H54 (cell line): ENCODE results near the gene CBX4.

Experiments used
- DNase-seq: peaks from one replicate; pipeline ENCODE4 v3.0.0; 2011; ENCODE audit warnings: low spot score, mixed read lengths; ENCODE audit not compliant: insufficient read length
- FAIRE-seq: peaks from 3 replicates; lab custom pipeline; 2011; peaks lifted over from hg19 to GRCh38; lab: Jason Lieb, UNC
- POLR2A ChIP-seq: IDR thresholded peaks from 2 replicates; pipeline ENCODE4 v1.6.1; 2011; ENCODE audit warnings: low read depth, mild to moderate bottlenecking, low read length

CBX4 gene

GRCh38 chr17:79852748-79853147 is 13.5 kb upstream of the CBX4 start:
- no peak for TF ChIP-seq POLR2A
- no peak for DNase-seq
- no peak for FAIRE-seq

DNA sequence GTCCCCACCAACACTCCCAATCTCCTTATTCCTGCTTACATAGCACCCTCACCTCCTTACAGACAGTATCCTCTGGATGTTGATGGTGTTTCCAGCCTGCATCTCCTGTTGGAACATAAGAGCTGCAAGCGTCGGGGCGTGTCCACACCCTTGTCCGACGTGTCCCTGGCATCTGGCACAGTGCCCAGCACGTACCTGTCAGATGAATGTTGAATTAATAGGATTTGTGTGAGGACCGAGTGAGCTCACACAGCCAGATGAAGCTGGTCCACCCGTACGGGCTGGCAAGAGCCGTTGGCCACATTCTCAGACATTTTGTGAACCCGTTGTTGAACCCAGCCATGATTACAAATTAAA is 12.2 kb upstream of the CBX4 start:
- no peak for TF ChIP-seq POLR2A
- no peak for FAIRE-seq

GRCh38 chr17:79850571-79851460 is 11.6 kb upstream of the CBX4 start:
- DNase-seq = peak; percentile 99

More for the DNA sequence above, 12.2 kb upstream of the CBX4 start:
- no peak for DNase-seq

GRCh38 chr17:79849953-79850352 is 10.7 kb upstream of the CBX4 start:
- no peak for FAIRE-seq
- DNase-seq = no peak
- TF ChIP-seq POLR2A = no peak

More at GRCh38 chr17:79850571-79851460, 11.6 kb upstream of the CBX4 start:
- no peak for FAIRE-seq
- no peak for TF ChIP-seq POLR2A

DNA sequence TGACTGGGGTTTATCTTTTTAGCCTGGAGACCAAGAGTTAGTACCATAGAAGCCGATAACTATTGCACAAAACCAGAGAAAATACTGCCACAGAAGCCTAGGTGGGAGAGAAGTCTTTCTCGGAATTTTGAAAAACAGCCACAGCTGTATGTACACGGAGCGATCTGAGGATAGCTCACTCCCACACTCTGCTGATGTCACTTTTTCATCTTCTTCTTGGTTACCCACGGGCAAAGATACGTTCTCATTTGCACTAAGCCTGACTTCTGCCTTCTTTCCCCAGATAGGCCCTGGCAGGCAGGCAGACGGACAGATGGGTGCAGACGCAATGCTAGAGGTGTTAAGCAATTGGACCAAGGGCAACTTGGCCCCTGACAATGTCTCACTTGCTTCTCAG is 9.1 kb upstream of the CBX4 start:
- FAIRE-seq = no peak
- DNase-seq = no peak
- TF ChIP-seq POLR2A = no peak

DNA sequence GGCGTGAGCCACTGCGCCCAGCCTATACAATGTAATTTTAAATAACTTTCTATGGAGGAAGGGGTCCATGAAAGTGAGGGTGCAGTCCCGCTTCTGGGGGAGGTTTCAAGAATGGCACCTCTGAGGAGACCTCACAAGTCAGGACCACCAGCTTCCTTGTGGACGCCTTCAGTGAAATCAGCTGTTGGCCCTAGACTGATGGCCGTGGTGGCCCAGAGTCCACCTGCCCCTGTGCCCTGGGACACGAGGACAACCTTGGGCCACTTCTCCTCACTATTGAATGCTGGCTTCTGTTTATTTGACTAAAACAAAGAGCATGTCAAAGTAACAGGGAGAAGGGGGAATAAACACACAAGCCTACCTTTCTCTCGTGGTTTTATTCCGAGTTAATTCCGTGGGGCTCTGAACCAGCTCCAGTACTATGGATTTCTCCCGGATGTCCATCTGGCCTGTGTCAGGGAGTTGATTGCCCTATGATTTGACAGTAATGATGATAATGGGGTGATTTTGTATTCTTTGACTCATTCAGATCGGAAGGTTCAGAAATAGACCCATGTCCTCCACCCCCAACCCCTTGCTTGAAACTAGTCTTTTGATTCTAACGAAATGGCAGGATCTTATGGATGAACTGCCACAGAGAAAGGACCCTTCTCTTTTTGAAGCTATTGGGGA is 8.6 kb upstream of the CBX4 start:
- DNase-seq = no peak
- no peak for TF ChIP-seq POLR2A
- FAIRE-seq = no peak

- no peak for FAIRE-seq
- TF ChIP-seq POLR2A = no peak
- DNase-seq = peak; percentile 62
Observed at GRCh38 chr17:79845601-79845949, 6.3 kb upstream of the CBX4 start.

DNA sequence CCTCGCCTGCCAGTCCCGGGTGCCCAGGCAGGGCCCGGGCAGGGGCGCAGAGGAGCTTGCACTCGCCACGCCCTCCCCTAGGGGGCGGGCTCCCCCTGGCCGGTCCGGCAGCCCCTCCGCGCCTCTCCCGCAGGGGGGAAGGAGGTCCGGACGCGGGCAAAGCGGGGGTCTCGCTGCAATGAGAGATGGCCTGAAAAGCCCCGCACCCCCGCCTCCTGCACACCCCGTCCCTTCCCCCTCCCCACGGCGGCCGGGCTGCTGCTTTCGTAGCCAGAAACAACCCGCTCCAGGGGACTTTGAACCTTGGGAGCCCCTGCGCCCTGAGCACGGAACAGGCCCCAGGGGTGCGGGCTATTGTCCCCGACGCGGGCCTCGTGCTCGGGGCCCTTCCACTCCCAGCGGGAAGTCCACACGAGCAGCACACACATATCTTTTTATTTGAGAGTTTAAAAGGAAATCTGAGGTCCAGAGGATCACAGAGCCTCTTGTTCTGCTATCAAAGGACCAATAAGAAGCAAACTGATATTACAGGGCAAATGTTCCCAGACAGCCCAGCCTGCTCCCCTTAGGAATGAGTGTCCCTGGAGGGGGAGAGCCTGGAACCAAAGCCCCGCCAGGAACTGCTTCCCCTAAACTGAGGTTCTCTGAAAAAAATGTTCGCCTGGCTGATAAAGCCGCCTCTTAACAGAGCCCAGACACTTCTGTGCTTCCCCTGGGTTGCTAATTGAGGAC is 5.8 kb upstream of the CBX4 start:
- FAIRE-seq (no peak), DNase-seq (peak; percentile 68)
- no peak for TF ChIP-seq POLR2A

DNA sequence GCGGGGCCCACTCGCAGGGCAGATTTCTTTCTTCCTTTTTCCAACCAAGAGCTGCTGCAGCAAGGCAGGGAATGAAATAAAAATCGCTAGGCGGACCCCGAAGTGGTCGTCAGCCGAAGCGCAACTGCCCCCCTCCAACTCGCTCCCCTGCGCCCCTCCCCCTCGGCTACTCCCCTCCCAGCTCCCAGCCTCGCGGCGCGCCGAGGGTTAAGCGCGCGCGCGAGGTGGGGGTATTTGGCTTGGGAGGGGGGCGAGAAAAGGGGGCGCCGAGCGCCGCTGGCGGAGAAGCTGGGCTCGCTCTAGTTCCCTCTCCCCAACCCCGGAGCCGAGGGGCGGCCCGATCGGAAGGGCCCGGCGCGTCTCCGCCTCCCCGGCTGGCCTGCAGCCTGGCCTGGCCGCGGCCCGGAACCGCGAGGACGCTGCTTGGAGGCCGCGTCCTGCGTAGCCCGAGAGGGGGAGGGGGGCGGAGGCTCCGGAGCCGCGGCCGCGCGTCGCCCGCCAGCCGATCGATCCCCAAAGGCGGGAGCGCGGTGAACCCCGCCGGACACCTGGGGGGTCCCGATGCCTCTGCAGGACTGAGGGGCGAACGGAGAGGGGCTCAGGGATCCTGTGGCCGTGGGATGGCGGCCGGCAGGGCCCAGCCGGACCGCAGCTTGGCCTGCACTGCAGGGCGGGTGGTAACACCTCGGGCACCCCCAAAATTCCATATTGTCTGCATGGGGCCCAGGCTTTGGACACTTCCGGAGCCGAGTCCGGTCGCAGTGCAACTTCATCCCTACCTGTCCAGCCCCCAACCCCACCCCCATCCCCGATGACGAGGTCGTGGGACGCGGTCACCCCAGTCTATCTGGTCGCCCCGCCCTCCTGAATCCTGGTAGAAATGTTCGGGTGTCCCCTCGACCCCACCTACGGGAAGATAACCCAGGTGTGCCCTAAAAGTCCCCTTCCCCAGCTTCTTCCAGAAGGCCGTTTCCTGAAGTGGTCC is 4.9 kb upstream of the CBX4 start:
- FAIRE-seq = no peak
- peak; percentile 72 for DNase-seq
- TF ChIP-seq POLR2A = peak; percentile 62; the same call in 1 of the 2 replicates

- DNase-seq (no peak), FAIRE-seq (no peak)
- no peak for TF ChIP-seq POLR2A
Observed at GRCh38 chr17:79843474-79843815, 4.2 kb upstream of the CBX4 start.

DNA sequence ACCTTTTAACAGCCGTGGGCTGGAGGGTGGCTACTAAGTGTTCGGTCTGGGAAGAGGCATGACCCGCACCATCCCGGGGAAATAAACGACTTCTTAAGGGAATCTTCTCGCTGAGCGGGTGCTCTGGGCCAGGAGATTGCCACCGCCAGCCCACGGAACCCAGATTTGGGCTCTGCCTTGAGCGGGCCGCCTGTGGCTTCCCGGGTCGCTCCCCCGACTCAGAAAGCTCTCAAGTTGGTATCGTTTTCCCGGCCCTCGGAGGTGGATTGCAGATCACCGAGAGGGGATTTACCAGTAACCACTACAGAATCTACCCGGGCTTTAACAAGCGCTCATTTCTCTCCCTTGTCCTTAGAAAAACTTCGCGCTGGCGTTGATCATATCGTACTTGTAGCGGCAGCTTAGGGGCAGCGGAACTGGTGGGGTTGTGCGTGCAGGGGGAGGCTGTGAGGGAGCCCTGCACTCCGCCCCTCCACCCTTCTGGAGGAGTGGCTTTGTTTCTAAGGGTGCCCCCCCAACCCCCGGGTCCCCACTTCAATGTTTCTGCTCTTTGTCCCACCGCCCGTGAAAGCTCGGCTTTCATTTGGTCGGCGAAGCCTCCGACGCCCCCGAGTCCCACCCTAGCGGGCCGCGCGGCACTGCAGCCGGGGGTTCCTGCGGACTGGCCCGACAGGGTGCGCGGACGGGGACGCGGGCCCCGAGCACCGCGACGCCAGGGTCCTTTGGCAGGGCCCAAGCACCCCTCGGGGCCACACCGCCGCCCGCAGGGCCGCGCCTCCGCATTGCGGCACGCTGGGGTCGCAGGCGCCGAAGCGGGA is 3.6 kb upstream of the CBX4 start:
- no peak for DNase-seq
- no peak for FAIRE-seq
- TF ChIP-seq POLR2A = no peak

- no peak for TF ChIP-seq POLR2A
- DNase-seq (no peak), FAIRE-seq (no peak)
Observed at GRCh38 chr17:79842136-79842655, 3.0 kb upstream of the CBX4 start.
